Measurements from ENCODE around the gene RPH3AL.
"Not testable (repeated sequence)": the region's sequence is repeated elsewhere in the genome, so short reads cannot be mapped to it uniquely, and the experiment has no call there.

The RPH3AL gene

DNA sequence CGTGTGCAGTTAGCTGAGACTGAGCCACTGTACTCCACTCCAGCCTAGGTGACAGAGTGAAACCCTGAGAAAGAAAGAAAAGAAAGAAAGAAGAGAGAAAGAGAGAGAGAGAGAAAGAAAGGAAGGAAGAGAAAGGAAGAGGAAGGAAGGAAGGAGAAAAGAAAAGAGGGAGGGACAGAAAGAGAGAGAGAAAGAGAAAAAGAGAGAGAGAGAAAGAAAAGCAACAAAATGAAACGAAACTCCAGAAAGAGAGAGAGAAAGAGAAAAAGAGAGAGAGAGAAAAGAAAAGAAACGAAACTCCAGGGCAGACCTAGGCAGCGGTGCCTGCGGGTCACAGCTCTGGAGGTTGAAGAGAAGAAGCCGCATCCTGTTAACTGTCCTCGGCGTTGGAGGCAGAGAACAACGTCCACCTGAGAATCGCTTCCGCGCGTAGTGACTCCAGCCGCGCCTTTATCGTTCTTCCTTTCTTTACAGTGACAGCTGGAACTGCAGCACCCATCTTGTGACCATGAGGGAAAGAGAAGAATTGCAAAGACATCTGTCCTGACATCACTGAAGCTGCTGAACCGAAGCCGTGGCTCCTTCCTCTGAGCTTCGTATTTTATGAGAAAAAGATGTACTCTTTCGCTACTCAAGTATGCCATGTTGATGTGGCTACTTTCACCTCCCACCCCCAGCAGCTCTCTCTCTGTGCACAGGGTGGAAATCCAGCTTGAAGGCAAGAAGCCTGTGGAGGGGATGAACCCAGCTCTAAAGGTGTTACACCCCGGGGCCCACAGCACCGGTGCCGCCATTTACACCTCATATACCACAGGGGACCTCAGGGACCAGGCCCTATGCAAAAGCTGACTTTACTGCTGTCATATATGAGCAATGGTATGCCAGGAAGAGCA lies 114.3 kb downstream of the RPH3AL start:
- TF ChIP-seq CTCF (IDR thresholded peaks at IDR 0.05; ENCODE audit: borderline replicate concordance, insufficient read depth, low read depth, low read length): no peak
- H3K4me3 ChIP-seq (ENCODE audit: low read depth, low read length): no peak overlapping the region

GRCh38 chr17:237406-237955 lies 115.1 kb downstream of the RPH3AL start:
- no peak for TF ChIP-seq CTCF (IDR thresholded peaks at IDR 0.05; ENCODE audit: borderline replicate concordance, insufficient read depth, low read depth, low read length)
- H3K4me3 ChIP-seq (ENCODE audit: low read depth, low read length): no peak overlapping the region

- H3K4me3 ChIP-seq (ENCODE audit: low read depth, low read length): no peak overlapping the region
- TF ChIP-seq CTCF (IDR thresholded peaks at IDR 0.05; ENCODE audit: borderline replicate concordance, insufficient read depth, low read depth, low read length): no peak
These were observed 115.8 kb downstream of the RPH3AL start for GRCh38 chr17:236641-237405.

- H3K4me3 ChIP-seq (ENCODE audit: low read depth, low read length): no peak overlapping the region
- no peak for TF ChIP-seq CTCF (IDR thresholded peaks at IDR 0.05; ENCODE audit: borderline replicate concordance, insufficient read depth, low read depth, low read length)
These were observed 116.6 kb downstream of the RPH3AL start for GRCh38 chr17:235831-236640.

GRCh38 chr17:234994-235830 lies 117.4 kb downstream of the RPH3AL start:
- H3K4me3 ChIP-seq (ENCODE audit: low read depth, low read length): not testable (repeated sequence)

DNA sequence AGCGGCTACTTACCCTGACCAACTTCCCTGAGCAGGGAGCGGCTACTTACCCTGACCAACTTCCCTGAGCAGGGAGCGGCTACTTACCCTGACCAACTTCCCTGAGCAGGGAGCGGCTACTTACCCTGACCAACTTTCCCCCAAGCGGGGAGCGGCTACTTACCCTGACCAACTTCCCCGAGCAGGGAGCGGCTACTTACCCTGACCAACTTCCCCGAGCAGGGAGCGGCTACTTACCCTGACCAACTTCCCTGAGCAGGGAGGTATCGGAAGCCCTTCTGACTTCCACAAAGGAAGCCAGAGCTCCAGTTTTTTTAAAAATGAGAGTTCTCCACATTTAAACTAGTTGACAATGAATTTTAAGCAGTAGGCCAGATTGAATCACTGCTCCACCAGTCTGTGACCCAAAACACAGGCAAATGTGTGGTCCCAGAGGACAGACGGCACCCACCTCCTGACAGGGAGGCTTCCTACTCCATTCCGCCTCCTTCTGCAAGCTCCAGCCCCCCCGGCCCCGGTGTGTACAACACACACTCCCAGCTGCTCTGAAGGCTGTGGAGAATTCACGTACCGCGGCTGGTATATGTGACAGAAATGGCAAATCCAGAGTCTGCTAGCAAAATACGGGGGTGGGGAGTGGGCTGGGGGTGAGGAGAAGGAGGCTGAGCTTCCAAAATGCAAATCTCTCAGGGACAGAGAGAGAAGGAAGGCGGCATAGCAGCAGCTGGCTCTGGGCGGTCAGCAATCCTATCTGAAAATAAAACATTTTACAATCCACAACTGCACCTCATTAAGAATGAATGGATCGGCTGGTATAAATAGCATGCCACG lies 118.2 kb downstream of the RPH3AL start:
- H3K4me3 ChIP-seq (ENCODE audit: low read depth, low read length): not testable (repeated sequence)

DNA sequence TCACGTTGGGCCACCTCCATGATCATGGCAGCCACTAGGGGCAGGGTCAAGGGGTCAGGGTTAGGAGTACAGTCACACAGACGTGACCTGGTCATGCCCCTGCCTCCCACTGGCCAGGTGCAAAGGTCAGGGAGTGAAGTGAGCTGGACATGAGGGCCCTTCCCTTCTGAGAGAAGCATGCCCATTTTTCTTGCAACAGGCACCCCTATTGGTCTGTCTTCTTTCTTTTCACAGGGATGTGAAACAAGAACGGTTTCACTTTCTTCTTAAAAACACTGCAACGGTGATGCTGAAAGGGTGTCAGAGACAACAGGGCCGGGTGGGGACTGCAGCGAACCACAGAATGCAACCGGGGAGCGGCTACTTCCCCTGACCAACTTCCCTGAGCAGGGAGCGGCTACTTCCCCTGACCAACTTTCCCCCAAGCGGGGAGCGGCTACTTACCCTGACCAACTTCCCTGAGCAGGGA lies 119.1 kb downstream of the RPH3AL start:
- no peak overlapping the region for H3K4me3 ChIP-seq (ENCODE audit: low read depth, low read length)
- peak; percentile 28; the same call in 1 of the 2 replicates for TF ChIP-seq CTCF (IDR thresholded peaks at IDR 0.05; ENCODE audit: borderline replicate concordance, insufficient read depth, low read depth, low read length)
